DOHH2 (cell line): ENCODE data around the gene ARHGEF12.

ENCODE experiments used
- H3F3A ChIP-seq: fragments of 200-600 bp; sonication (generic), shearing (Covaris generic); 2 replicates; pipeline ENCODE4 v1.6.0; 2016; ENCODE audit warnings: antibody characterized with exemption, mild to moderate bottlenecking; ENCODE audit not compliant: control insufficient read depth, insufficient read depth
- H3K27ac ChIP-seq: fragments of 200-600 bp; sonication (generic); 2 replicates; pipeline ENCODE4 v1.5.1; 2014; ENCODE audit warnings: low read depth, mild to moderate bottlenecking, low read length, moderate library complexity
- H3K27me3 ChIP-seq: fragments of 200-600 bp; sonication (generic); 2 replicates; pipeline ENCODE4 v1.6.1; 2014; ENCODE audit warnings: mild to moderate bottlenecking, low read length, mixed read lengths; ENCODE audit not compliant: control insufficient read depth
- H3K36me3 ChIP-seq: fragments of 200-600 bp; sonication (generic); 2 replicates; pipeline ENCODE4 v1.6.1; 2014; ENCODE audit warnings: mild to moderate bottlenecking, low read length, moderate library complexity, mixed read lengths; ENCODE audit not compliant: control insufficient read depth
- H3K4me1 ChIP-seq: fragments of 200-600 bp; sonication (generic); 2 replicates; pipeline ENCODE4 v1.6.1; 2014; ENCODE audit warnings: mild to moderate bottlenecking, low read length, mixed read lengths; ENCODE audit not compliant: control insufficient read depth
- H3K4me2 ChIP-seq: fragments of 200-600 bp; sonication (generic); 2 replicates; pipeline ENCODE4 v1.6.0; 2014; ENCODE audit warnings: mild to moderate bottlenecking, low read length, moderate library complexity
- H3K4me3 ChIP-seq: fragments of 200-600 bp; sonication (generic); 2 replicates; pipeline ENCODE4 v1.5.1; 2014; ENCODE audit warnings: mild to moderate bottlenecking, low read length, mixed read lengths
- H3K79me2 ChIP-seq: fragments of 200-600 bp; sonication (generic); 2 replicates; pipeline ENCODE4 v1.6.1; 2014; ENCODE audit warnings: mild to moderate bottlenecking, low read length, mixed read lengths; ENCODE audit not compliant: control insufficient read depth
- H3K9me2 ChIP-seq: fragments of 200-600 bp; sonication (generic); replicated peaks from 2 replicates; pipeline ENCODE4 v1.6.1; 2014; ENCODE audit warnings: mild to moderate bottlenecking, low read length, mixed read lengths; ENCODE audit not compliant: control insufficient read depth
- H3K9me3 ChIP-seq: fragments of 200-600 bp; sonication (generic); 2 replicates; pipeline ENCODE4 v1.6.1; 2014; ENCODE audit warnings: antibody characterized with exemption, low read length, mixed read lengths; ENCODE audit not compliant: control insufficient read depth, insufficient read depth
- H4K20me1 ChIP-seq: fragments of 200-600 bp; sonication (generic); 2 replicates; pipeline ENCODE4 v1.6.0; 2014; ENCODE audit warnings: low read depth, mild to moderate bottlenecking, antibody characterized with exemption, low read length, moderate library complexity; ENCODE audit not compliant: control insufficient read depth, insufficient read depth
- CTCF ChIP-seq: fragments of 200-600 bp; sonication (generic); IDR thresholded peaks from one replicate; pipeline ENCODE4 v1.5.1; 2014; ENCODE audit warnings: antibody characterized with exemption, mild to moderate bottlenecking, low read depth, low read length; ENCODE audit not compliant: poor library complexity, severe bottlenecking
- EZH2phosphoT487 ChIP-seq: fragments of 200-600 bp; sonication (generic); IDR thresholded peaks from 2 replicates; pipeline ENCODE4 v1.6.1; 2017; ENCODE audit warnings: borderline replicate concordance, mild to moderate bottlenecking, antibody characterized with exemption, low read length, moderate library complexity, mixed read lengths

Gene ARHGEF12

GRCh38 chr11:120338107-120338933, 2.1 kb downstream of the ARHGEF12 start:
- Histone ChIP-seq H3K4me1 (peaks cover 29% of the 10 kb centered on the region), H3K4me3 (peak overlapping the region; percentile 75), H3K4me2 (peak overlapping the region; percentile 69), H3K9me3 (peaks cover 5% of the 10 kb centered on the region; the same call in 1 of the 2 replicates), H3K79me2 (peaks cover 51% of the 10 kb centered on the region), H3K36me3 (no peaks in the 10 kb centered on the region), H3K27me3 (peaks cover 56% of the 10 kb centered on the region), H4K20me1 (peaks cover 22% of the 10 kb centered on the region), H3K9me2 (no peaks in the 10 kb centered on the region), H3F3A (peaks cover 9% of the 10 kb centered on the region), H3K27ac (no peak overlapping the region)
- TF ChIP-seq EZH2phosphoT487 = no peak
- TF ChIP-seq CTCF = no peak

- H3K9me3 ChIP-seq = peaks cover 5% of the 10 kb centered on the region; the same call in 1 of the 2 replicates
- H3K4me1 ChIP-seq = peaks cover 40% of the 10 kb centered on the region
- no peak for TF ChIP-seq CTCF
- no peak for TF ChIP-seq EZH2phosphoT487
- peaks cover 27% of the 10 kb centered on the region for H4K20me1 ChIP-seq
- peaks cover 54% of the 10 kb centered on the region for H3K79me2 ChIP-seq
- H3K9me2 ChIP-seq = no peaks in the 10 kb centered on the region
- peaks cover 58% of the 10 kb centered on the region for H3K27me3 ChIP-seq
- no peaks in the 10 kb centered on the region for H3K36me3 ChIP-seq
- peaks cover 9% of the 10 kb centered on the region for H3F3A ChIP-seq
- H3K4me2 ChIP-seq = no peak overlapping the region
- no peak overlapping the region for H3K4me3 ChIP-seq
- no peak overlapping the region for H3K27ac ChIP-seq
Observed at GRCh38 chr11:120339394-120339890, 3.2 kb downstream of the ARHGEF12 start.

DNA sequence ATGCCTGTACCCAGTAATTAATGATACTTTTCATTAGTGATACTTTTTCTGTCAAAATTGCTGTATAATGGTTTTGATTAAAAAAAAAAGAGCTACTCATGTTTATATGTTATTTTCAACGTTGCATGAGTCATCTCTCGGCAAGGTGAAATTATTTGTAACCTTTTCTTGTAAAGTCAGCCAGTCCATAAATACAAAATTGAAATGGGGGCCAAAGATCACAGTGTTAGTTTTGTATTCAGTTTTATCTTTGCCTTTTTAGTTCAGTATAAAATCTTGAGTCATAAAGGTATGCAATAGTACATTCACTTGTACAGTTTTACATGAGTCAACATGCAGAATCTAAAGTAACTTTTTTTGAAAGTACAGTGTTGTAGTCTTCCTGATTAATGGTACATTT, 4.3 kb downstream of the ARHGEF12 start:
- Histone ChIP-seq H3K79me2 (peaks cover 62% of the 10 kb centered on the region), H3K36me3 (no peaks in the 10 kb centered on the region), H3K27me3 (peaks cover 62% of the 10 kb centered on the region), H3K9me2 (no peaks in the 10 kb centered on the region), H3K4me3 (no peak overlapping the region), H3K27ac (no peak overlapping the region), H4K20me1 (peaks cover 35% of the 10 kb centered on the region), H3K4me1 (peaks cover 42% of the 10 kb centered on the region), H3K4me2 (no peak overlapping the region), H3F3A (peaks cover 6% of the 10 kb centered on the region), H3K9me3 (peaks cover 5% of the 10 kb centered on the region; the same call in 1 of the 2 replicates)
- no peak for TF ChIP-seq EZH2phosphoT487
- no peak for TF ChIP-seq CTCF
